Breast epithelium (tissue), 3 donors: ENCODE results near the gene COA6.

Experiments
- POLR2A ChIP-seq: fragments of 450-650 bp; IDR thresholded peaks from one replicate; pipeline ENCODE4 v1.6.1; 2016; ENCODE audit warnings: antibody characterized with exemption, mild to moderate bottlenecking, moderate library complexity
- TF ChIP-seq, protein P1 (sequence below), 3 donors: fragments of 450-650 bp; IDR thresholded peaks; one replicate each; pipeline ENCODE4 v1.5.1; 2016 to 2017; ENCODE audit warnings: antibody characterized with exemption in 3 of 3, mild to moderate bottlenecking in 3 of 3, moderate library complexity in 3 of 3

DNA sequence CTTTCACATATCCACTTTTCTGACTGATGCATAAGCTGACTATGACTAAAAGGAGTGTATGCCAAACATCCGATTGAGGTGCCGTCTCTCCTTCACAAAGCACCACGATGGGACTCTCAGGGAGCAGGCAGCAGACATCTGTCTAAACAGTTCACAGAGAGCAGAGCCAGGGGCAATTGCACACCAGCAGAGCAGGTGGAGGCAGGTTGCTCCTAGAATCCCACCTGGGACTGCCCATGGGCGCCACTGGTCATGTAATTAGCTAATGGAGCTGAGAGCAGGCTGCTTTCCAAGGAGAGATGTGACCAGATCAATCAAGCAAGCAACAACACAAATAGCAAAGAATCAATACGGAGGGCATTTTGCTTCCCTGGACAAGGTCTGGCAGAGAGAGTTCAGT, 30.5 kb upstream of the COA6 start:
- TF ChIP-seq POLR2A = no peak
- TF ChIP-seq, protein P1, sequence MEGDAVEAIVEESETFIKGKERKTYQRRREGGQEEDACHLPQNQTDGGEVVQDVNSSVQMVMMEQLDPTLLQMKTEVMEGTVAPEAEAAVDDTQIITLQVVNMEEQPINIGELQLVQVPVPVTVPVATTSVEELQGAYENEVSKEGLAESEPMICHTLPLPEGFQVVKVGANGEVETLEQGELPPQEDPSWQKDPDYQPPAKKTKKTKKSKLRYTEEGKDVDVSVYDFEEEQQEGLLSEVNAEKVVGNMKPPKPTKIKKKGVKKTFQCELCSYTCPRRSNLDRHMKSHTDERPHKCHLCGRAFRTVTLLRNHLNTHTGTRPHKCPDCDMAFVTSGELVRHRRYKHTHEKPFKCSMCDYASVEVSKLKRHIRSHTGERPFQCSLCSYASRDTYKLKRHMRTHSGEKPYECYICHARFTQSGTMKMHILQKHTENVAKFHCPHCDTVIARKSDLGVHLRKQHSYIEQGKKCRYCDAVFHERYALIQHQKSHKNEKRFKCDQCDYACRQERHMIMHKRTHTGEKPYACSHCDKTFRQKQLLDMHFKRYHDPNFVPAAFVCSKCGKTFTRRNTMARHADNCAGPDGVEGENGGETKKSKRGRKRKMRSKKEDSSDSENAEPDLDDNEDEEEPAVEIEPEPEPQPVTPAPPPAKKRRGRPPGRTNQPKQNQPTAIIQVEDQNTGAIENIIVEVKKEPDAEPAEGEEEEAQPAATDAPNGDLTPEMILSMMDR (IDR thresholded peaks at IDR 0.05) = no peak
